ENCODE measurements around the gene C2CD2.

DNA sequence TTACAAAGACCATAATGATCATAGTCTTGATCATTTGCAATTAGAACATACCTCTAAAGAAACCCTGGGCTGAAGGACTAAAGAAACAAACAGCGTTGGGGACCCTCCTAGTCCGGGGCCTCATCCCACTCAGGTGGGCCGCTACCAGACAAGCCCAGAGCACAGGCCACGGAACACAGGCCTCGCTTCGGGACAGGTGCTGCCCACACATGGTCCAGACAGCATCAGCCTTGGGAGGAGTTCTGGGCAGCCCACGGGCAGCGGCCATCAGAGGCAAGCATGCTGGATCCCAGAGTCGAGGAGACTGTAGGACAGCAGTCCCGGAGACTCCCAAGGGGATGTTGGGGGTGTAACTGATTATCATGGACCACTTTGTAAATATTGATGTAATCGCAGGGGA, 4.9 kb downstream of the C2CD2 start:
- TF ChIP-seq POLR2AphosphoS5 (IDR thresholded peaks at IDR 0.05) = no peak
- TF ChIP-seq, protein P1, sequence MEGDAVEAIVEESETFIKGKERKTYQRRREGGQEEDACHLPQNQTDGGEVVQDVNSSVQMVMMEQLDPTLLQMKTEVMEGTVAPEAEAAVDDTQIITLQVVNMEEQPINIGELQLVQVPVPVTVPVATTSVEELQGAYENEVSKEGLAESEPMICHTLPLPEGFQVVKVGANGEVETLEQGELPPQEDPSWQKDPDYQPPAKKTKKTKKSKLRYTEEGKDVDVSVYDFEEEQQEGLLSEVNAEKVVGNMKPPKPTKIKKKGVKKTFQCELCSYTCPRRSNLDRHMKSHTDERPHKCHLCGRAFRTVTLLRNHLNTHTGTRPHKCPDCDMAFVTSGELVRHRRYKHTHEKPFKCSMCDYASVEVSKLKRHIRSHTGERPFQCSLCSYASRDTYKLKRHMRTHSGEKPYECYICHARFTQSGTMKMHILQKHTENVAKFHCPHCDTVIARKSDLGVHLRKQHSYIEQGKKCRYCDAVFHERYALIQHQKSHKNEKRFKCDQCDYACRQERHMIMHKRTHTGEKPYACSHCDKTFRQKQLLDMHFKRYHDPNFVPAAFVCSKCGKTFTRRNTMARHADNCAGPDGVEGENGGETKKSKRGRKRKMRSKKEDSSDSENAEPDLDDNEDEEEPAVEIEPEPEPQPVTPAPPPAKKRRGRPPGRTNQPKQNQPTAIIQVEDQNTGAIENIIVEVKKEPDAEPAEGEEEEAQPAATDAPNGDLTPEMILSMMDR (IDR thresholded peaks at IDR 0.05) = no peak

Data from breast epithelium (tissue), 3 donors.